Pancreas (tissue), 10 donors: Measurements from ENCODE around the gene FHOD3. TPM values are rescaled to one million over a fixed set of nuclear protein-coding genes. Genes with fewer than 3 reads are reported as not detected.

Experiments used
- ATAC-seq, 4 donors: fragments of 200-7000 bp; cut with Tn5 transposase; one replicate each; pipeline versions ENCODE4 v1.8.0 to v1.9.1; 2020; ENCODE audit warnings: mild to moderate bottlenecking in 4 of 4, moderate library complexity in 4 of 4
- DNase-seq, 6 donors: peaks; one replicate each; pipeline ENCODE4 v3.0.0-alpha.2; 2020
- FAIRE-seq: peaks from 2 replicates; lab custom pipeline; 2012; peaks lifted over from hg19 to GRCh38; lab: Jason Lieb, UNC
- H3K27ac ChIP-seq, 4 donors: fragments of 200-600 bp; sonication (generic); 1 replicate in 3 of 4; 2 replicates in 1 of 4; pipeline versions ENCODE4 v1.5.0 to v1.8.0; 2020
- H3K27me3 ChIP-seq, 4 donors: fragments of 200-600 bp; one replicate each; pipeline ENCODE4 v1.8.0; 2021
- H3K36me3 ChIP-seq, 3 donors: fragments of 200-600 bp; sonication (generic) in 1 of 3; one replicate each; pipeline versions ENCODE4 v1.5.0 to v1.8.0; 2020 to 2021
- H3K4me1 ChIP-seq, 3 donors: fragments of 200-600 bp; one replicate each; pipeline ENCODE4 v1.8.0; 2021
- H3K4me3 ChIP-seq, 4 donors: fragments of 200-600 bp; sonication (generic) in 2 of 4; one replicate each; pipeline versions ENCODE4 v1.5.0 to v1.8.0; 2020 to 2021
- H3K9me3 ChIP-seq, 4 donors: fragments of 200-600 bp; one replicate each; pipeline ENCODE4 v1.8.0; 2021
- CTCF ChIP-seq, 4 donors: fragments of 200-600 bp; sonication (generic) in 3 of 4; IDR thresholded peaks; one replicate each; pipeline versions ENCODE4 v1.5.0 to v1.8.0; 2021; ENCODE audit warnings: antibody characterized with exemption in 4 of 4
- WGBS, 2 donors: extraction: QIAGEN DNeasy Blood & Tissue Kit; methylation state at CpG; one replicate each; pipeline ENCODE4 v1.1.7; 2013; 5-methylcytosine and 5-hydroxymethylcytosine counted together
- intact Hi-C, 3 donors: fragments of 100-400 bp; cut with DNase I; formaldehyde crosslinking; loops; one replicate each; pipeline versions ENCODE4 v1.11.1 to v1.14.2; 2022
- polyA plus RNA-seq, 2 donors: library from polyadenylated mRNA; stranded (reverse); fragments of 200-250 nt; gene quantifications; one replicate each; pipeline ENCODE4 v1.2.3, GENCODE V29; 2013
- total RNA-seq, 6 donors: library from RNA; stranded (reverse); fragmentation: NEBNext Ultra II Directional in 4 of 6; extraction: Animal tissue kit (Norgen Biotek cat#: 25700) in 4 of 6; gene quantifications; one replicate each; pipeline versions ENCODE4 v1.2.1 to v1.2.4, GENCODE V29; 2021 to 2023
- donor health status: healthy with polysubstance abuse.
- donor health status: DM: no; HTN: no; CAD: no; lungs with moderate emphysema.
- donor health status: DM: no; HTN: no; CAD: no.
- donor health status: control.
- donor health status: control.
- donor health status: Bipolar disorder and iron deficiency.
- donor health status: DM: yes; HTN: yes; CAD: no.
- donor health status: DM: no; HTN: no; CAD: no.
- donor health status: DM: no; HTN: no; CAD: no.
- donor health status: DM: yes; HTN: yes; CAD: no.

Gene FHOD3
- total and polyA plus RNA-seq, 8 donors = 0.25 to 4.3 (median 1.2) TPM

GRCh38 chr18:36388310-36388709 lies 90.8 kb downstream of the FHOD3 start:
- H3K36me3 ChIP-seq = no peaks in the 10 kb centered on the region
- intact Hi-C loops = no loop called here
- FAIRE-seq (no peak), ATAC-seq (no peak), DNase-seq (no peak)
- no peak overlapping the region for H3K27ac ChIP-seq
- H3K4me3 ChIP-seq = no peak overlapping the region
- WGBS, 2 donors = 76 to 80% methylated on average over 4 of the region's 4 CpGs
- no peaks in the 10 kb centered on the region for H3K9me3 ChIP-seq
- no peaks in the 10 kb centered on the region for H3K4me1 ChIP-seq
- no peaks in the 10 kb centered on the region for H3K27me3 ChIP-seq
- no peak for TF ChIP-seq CTCF (IDR thresholded peaks at IDR 0.05)

GRCh38 chr18:36389027-36389426 lies 91.5 kb downstream of the FHOD3 start:
- ATAC-seq (no peak), FAIRE-seq (no peak), DNase-seq (no peak)
- no peak overlapping the region for H3K4me3 ChIP-seq
- intact Hi-C loops = no loop called here
- TF ChIP-seq CTCF (IDR thresholded peaks at IDR 0.05) = no peak
- no peaks in the 10 kb centered on the region for H3K36me3 ChIP-seq
- WGBS, 2 donors = 81% methylated on average over 7 of the region's 7 CpGs
- H3K27ac ChIP-seq = no peak overlapping the region
- no peaks in the 10 kb centered on the region for H3K4me1 ChIP-seq
- H3K9me3 ChIP-seq = no peaks in the 10 kb centered on the region
- no peaks in the 10 kb centered on the region for H3K27me3 ChIP-seq

GRCh38 chr18:36389811-36390581 lies 92.5 kb downstream of the FHOD3 start:
- DNase-seq (no peak), ATAC-seq (no peak), FAIRE-seq (no peak)
- no peaks in the 10 kb centered on the region for H3K9me3 ChIP-seq
- TF ChIP-seq CTCF (IDR thresholded peaks at IDR 0.05) = no peak
- 72 to 77% methylated on average over 5 of the region's 5 CpGs for WGBS, 2 donors
- intact Hi-C loops = no loop called here
- no peaks in the 10 kb centered on the region for H3K4me1 ChIP-seq
- no peaks in the 10 kb centered on the region for H3K36me3 ChIP-seq
- no peak overlapping the region for H3K4me3 ChIP-seq
- H3K27ac ChIP-seq = no peak overlapping the region
- no peaks in the 10 kb centered on the region for H3K27me3 ChIP-seq

- H3K4me3 ChIP-seq = no peak overlapping the region
- no peak overlapping the region for H3K27ac ChIP-seq
- no peaks in the 10 kb centered on the region for H3K4me1 ChIP-seq
- ATAC-seq (no peak), DNase-seq (no peak), FAIRE-seq (no peak)
- H3K27me3 ChIP-seq = no peaks in the 10 kb centered on the region
- no peak for TF ChIP-seq CTCF (IDR thresholded peaks at IDR 0.05)
- no peaks in the 10 kb centered on the region for H3K9me3 ChIP-seq
- intact Hi-C loops = no loop called here
- no peaks in the 10 kb centered on the region for H3K36me3 ChIP-seq
- WGBS, 2 donors = 85 to 86% methylated on average over 7 of the region's 7 CpGs
Measured at GRCh38 chr18:36391426-36392145, 94.1 kb downstream of the FHOD3 start.
